ENCODE results near the gene FOXP1.

The FOXP1 gene

DNA sequence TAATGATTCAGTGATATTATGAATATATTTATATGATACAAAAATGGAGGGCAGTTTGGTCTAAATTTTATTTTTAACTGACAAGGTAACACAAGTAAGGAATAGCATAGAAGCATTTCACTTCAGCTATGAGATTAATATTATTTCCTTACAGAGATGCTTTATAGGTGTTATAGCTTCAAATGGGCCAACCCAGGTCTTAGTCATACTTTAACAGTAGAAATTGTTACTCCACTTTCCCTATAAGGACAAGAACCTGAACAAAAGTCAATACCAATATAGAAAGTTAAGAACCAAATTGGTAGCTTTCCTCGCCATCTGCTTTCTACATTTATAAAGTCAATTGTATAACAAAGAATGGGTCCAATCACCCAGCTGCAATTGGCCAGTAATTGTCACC is 570.6 kb downstream of the FOXP1 start:
- H3K27me3 ChIP-seq (ENCODE audit: control insufficient read depth, low read length) = no peaks in the 10 kb centered on the region
- peaks cover 16% of the 10 kb centered on the region for H3K36me3 ChIP-seq (ENCODE audit: control insufficient read depth, low read length)
- H3F3A ChIP-seq (ENCODE audit: control insufficient read depth, insufficient read depth) = peaks cover 2% of the 10 kb centered on the region; the same call in 1 of the 2 replicates
- no peak for TF ChIP-seq EZH2phosphoT487 (IDR thresholded peaks at IDR 0.05; ENCODE audit: borderline replicate concordance, low read length)
- no peak for TF ChIP-seq CTCF (IDR thresholded peaks at IDR 0.05; ENCODE audit: low read depth, low read length, poor library complexity, severe bottlenecking)
- no peak overlapping the region for H3K27ac ChIP-seq (ENCODE audit: low read depth, low read length)
- H3K4me2 ChIP-seq (ENCODE audit: low read length) = no peak overlapping the region
- H3K4me3 ChIP-seq (ENCODE audit: low read length) = no peak overlapping the region
- no peaks in the 10 kb centered on the region for H3K9me3 ChIP-seq (ENCODE audit: control insufficient read depth, insufficient read depth, low read length)
- peaks cover 15% of the 10 kb centered on the region for H3K4me1 ChIP-seq (ENCODE audit: control insufficient read depth, low read length)
- no peaks in the 10 kb centered on the region for H3K79me2 ChIP-seq (ENCODE audit: control insufficient read depth, low read length)
- H3K9me2 ChIP-seq (replicated peaks; ENCODE audit: control insufficient read depth, low read length) = no peaks in the 10 kb centered on the region
- no peaks in the 10 kb centered on the region for H4K20me1 ChIP-seq (ENCODE audit: control insufficient read depth, insufficient read depth, low read depth, low read length)

- Histone ChIP-seq H3K36me3 (ENCODE audit: control insufficient read depth, low read length) (peaks cover 16% of the 10 kb centered on the region), H3K9me2 (replicated peaks; ENCODE audit: control insufficient read depth, low read length) (no peaks in the 10 kb centered on the region), H3K4me1 (ENCODE audit: control insufficient read depth, low read length) (peaks cover 15% of the 10 kb centered on the region), H3K4me2 (ENCODE audit: low read length) (no peak overlapping the region), H3K27me3 (ENCODE audit: control insufficient read depth, low read length) (no peaks in the 10 kb centered on the region), H3K4me3 (ENCODE audit: low read length) (no peak overlapping the region), H4K20me1 (ENCODE audit: control insufficient read depth, insufficient read depth, low read depth, low read length) (no peaks in the 10 kb centered on the region), H3K9me3 (ENCODE audit: control insufficient read depth, insufficient read depth, low read length) (no peaks in the 10 kb centered on the region), H3K79me2 (ENCODE audit: control insufficient read depth, low read length) (no peaks in the 10 kb centered on the region), H3F3A (ENCODE audit: control insufficient read depth, insufficient read depth) (peaks cover 6% of the 10 kb centered on the region; the same call in 1 of the 2 replicates), H3K27ac (ENCODE audit: low read depth, low read length) (no peak overlapping the region)
- TF ChIP-seq EZH2phosphoT487 (IDR thresholded peaks at IDR 0.05; ENCODE audit: borderline replicate concordance, low read length) (no peak), CTCF (IDR thresholded peaks at IDR 0.05; ENCODE audit: low read depth, low read length, poor library complexity, severe bottlenecking) (no peak)
Observed at GRCh38 chr3:71011565-71012287, 571.8 kb downstream of the FOXP1 start.

GRCh38 chr3:71010726-71011455 is 572.6 kb downstream of the FOXP1 start:
- H3K27ac ChIP-seq (ENCODE audit: low read depth, low read length) = no peak overlapping the region
- no peaks in the 10 kb centered on the region for H3K9me3 ChIP-seq (ENCODE audit: control insufficient read depth, insufficient read depth, low read length)
- no peak overlapping the region for H3K4me3 ChIP-seq (ENCODE audit: low read length)
- H3K9me2 ChIP-seq (replicated peaks; ENCODE audit: control insufficient read depth, low read length) = no peaks in the 10 kb centered on the region
- peaks cover 15% of the 10 kb centered on the region for H3K4me1 ChIP-seq (ENCODE audit: control insufficient read depth, low read length)
- 0 out of 2 replicates have a peak, but pooled peaks cover 6% of the 10 kb centered on the region for H3F3A ChIP-seq (ENCODE audit: control insufficient read depth, insufficient read depth)
- H3K79me2 ChIP-seq (ENCODE audit: control insufficient read depth, low read length) = no peaks in the 10 kb centered on the region
- peaks cover 16% of the 10 kb centered on the region for H3K36me3 ChIP-seq (ENCODE audit: control insufficient read depth, low read length)
- no peak overlapping the region for H3K4me2 ChIP-seq (ENCODE audit: low read length)
- no peaks in the 10 kb centered on the region for H3K27me3 ChIP-seq (ENCODE audit: control insufficient read depth, low read length)
- no peak for TF ChIP-seq CTCF (IDR thresholded peaks at IDR 0.05; ENCODE audit: low read depth, low read length, poor library complexity, severe bottlenecking)
- H4K20me1 ChIP-seq (ENCODE audit: control insufficient read depth, insufficient read depth, low read depth, low read length) = no peaks in the 10 kb centered on the region
